GM23338 (cell line): Measurements from ENCODE around the gene ASB15. TPM values are rescaled to one million over a fixed set of nuclear protein-coding genes. Genes with fewer than 3 reads are reported as not detected.

Experiments used
- ATAC-seq: fragments of 200-7000 bp; cut with Tn5 transposase; 3 replicates; pipeline ENCODE4 v1.9.1; 2020
- DNase-seq: peaks from one replicate; pipeline ENCODE4 v3.0.0-alpha.2; 2015; ENCODE audit warnings: low spot score
- H2AFZ ChIP-seq: fragments of 200-600 bp; sonication (generic); 2 replicates; pipeline ENCODE4 v1.8.0; 2016; ENCODE audit warnings: antibody characterized with exemption, mild to moderate bottlenecking, moderate library complexity
- H3F3A ChIP-seq: fragments of 200-600 bp; sonication (generic); replicated peaks from 2 replicates; pipeline ENCODE4 v1.8.0; 2017; ENCODE audit warnings: antibody characterized with exemption, mixed run types, low read depth
- H3K27ac ChIP-seq: fragments of 200-600 bp; sonication (generic); 2 replicates; pipeline ENCODE4 v1.6.1; 2016; ENCODE audit warnings: low read depth
- H3K27me3 ChIP-seq: fragments of 200-600 bp; sonication (generic); 2 replicates; pipeline ENCODE4 v1.8.0; 2016; ENCODE audit warnings: mild to moderate bottlenecking, mixed run types, moderate library complexity; ENCODE audit not compliant: insufficient read depth
- H3K36me3 ChIP-seq: fragments of 200-600 bp; sonication (generic); 2 replicates; pipeline ENCODE4 v1.8.0; 2016; ENCODE audit warnings: mild to moderate bottlenecking; ENCODE audit not compliant: insufficient read depth
- H3K4me1 ChIP-seq: fragments of 200-600 bp; sonication (generic); 2 replicates; pipeline ENCODE4 v1.8.0; 2016; ENCODE audit warnings: mild to moderate bottlenecking, moderate library complexity; ENCODE audit not compliant: insufficient read depth
- H3K4me2 ChIP-seq: fragments of 200-600 bp; sonication (generic); 2 replicates; pipeline ENCODE4 v1.7.1; 2017; ENCODE audit warnings: mixed run types
- H3K4me3 ChIP-seq: fragments of 200-600 bp; sonication (generic); 2 replicates; pipeline ENCODE4 v1.6.1; 2016; ENCODE audit warnings: mixed run types
- H3K79me2 ChIP-seq: fragments of 200-600 bp; sonication (generic); replicated peaks from 2 replicates; pipeline ENCODE4 v1.8.0; 2017; ENCODE audit warnings: mild to moderate bottlenecking; ENCODE audit not compliant: insufficient read depth
- H3K9me2 ChIP-seq: fragments of 200-600 bp; sonication (generic); 2 replicates; pipeline ENCODE4 v1.8.0; 2017; ENCODE audit not compliant: insufficient read depth
- H4K20me1 ChIP-seq: fragments of 200-600 bp; sonication (generic); replicated peaks from 2 replicates; pipeline ENCODE4 v1.8.0; 2017; ENCODE audit warnings: mild to moderate bottlenecking; ENCODE audit not compliant: insufficient read depth
- H3K27ac Mint-ChIP-seq: 2 replicates; pipeline ENCODE4 v1.8.0; 2020; ENCODE audit warnings: inconsistent platforms, mild to moderate bottlenecking, moderate library complexity, mixed read lengths
- H3K27me3 Mint-ChIP-seq: 3 replicates; pipeline ENCODE4 v1.8.0; 2022; ENCODE audit warnings: low read depth, mild to moderate bottlenecking, moderate library complexity, mixed read lengths, inconsistent platforms; ENCODE audit not compliant: insufficient read depth, poor library complexity
- H3K36me3 Mint-ChIP-seq: 3 replicates; pipeline ENCODE4 v1.8.0; 2021; ENCODE audit warnings: low read depth, mild to moderate bottlenecking, inconsistent platforms, moderate library complexity, mixed read lengths
- H3K4me1 Mint-ChIP-seq: 3 replicates; pipeline ENCODE4 v1.8.0; 2020; ENCODE audit warnings: mild to moderate bottlenecking, inconsistent platforms, mixed read lengths
- H3K4me3 Mint-ChIP-seq: 3 replicates; pipeline ENCODE4 v1.8.0; 2021; ENCODE audit warnings: moderate library complexity, mild to moderate bottlenecking, inconsistent platforms, mixed read lengths
- H3K9me3 Mint-ChIP-seq: 3 replicates; pipeline ENCODE4 v1.8.0; 2020; ENCODE audit warnings: moderate library complexity, mild to moderate bottlenecking, inconsistent platforms, mixed read lengths
- EZH2 ChIP-seq: fragments of 200-600 bp; sonication (generic); IDR thresholded peaks from one replicate; pipeline ENCODE4 v1.8.0; 2017; ENCODE audit warnings: antibody characterized with exemption, mild to moderate bottlenecking, low read depth; ENCODE audit not compliant: unreplicated experiment
- EZH2phosphoT487 ChIP-seq: fragments of 200-600 bp; sonication (generic); IDR thresholded peaks from one replicate; pipeline ENCODE4 v1.8.1; 2018; ENCODE audit warnings: antibody characterized with exemption; ENCODE audit not compliant: unreplicated experiment
- NANOG ChIP-seq: IDR thresholded peaks from 2 replicates; pipeline ENCODE4 v1.6.1; 2016; ENCODE audit warnings: antibody characterized with exemption, borderline replicate concordance
- POLR2AphosphoS5 ChIP-seq: IDR thresholded peaks from 2 replicates; pipeline ENCODE4 v1.6.1; 2016; ENCODE audit warnings: antibody characterized with exemption, low read depth
- STAT1 ChIP-seq: IDR thresholded peaks from one replicate; pipeline ENCODE4 v1.6.1; 2016; ENCODE audit warnings: antibody characterized with exemption; ENCODE audit not compliant: unreplicated experiment
- ZNF114 ChIP-seq: fragments of 250-450 bp; sonication (Bioruptor Pico); IDR thresholded peaks from 2 replicates; pipeline ENCODE4 v1.5.0; 2020; ENCODE audit warnings: mild to moderate bottlenecking, moderate library complexity
- ZNF331 ChIP-seq: fragments of 250-450 bp; sonication (Bioruptor Pico); IDR thresholded peaks from 2 replicates; pipeline ENCODE4 v1.5.0; 2020; ENCODE audit warnings: low read depth, mild to moderate bottlenecking, moderate library complexity
- polyA plus RNA-seq: library from polyadenylated mRNA; unstranded; fragments of >200 nt; fragmentation: Nextera tagmentation; extraction: Ambion mirVana; gene quantifications from 2 replicates; pipeline ENCODE4 v1.2.1, GENCODE V29; 2016
- total RNA-seq: library from RNA; depleted of rRNA; stranded (reverse); fragments of >200 nt; shearing (Covaris generic); gene quantifications from 2 replicates; pipeline ENCODE4 v1.2.3, GENCODE V29; 2014
- TF ChIP-seq, protein P1 (sequence below): IDR thresholded peaks from 2 replicates; pipeline ENCODE4 v1.6.1; 2016; ENCODE audit warnings: antibody characterized with exemption
- TF ChIP-seq, protein P2 (sequence below): fragments of 250-450 bp; sonication (Bioruptor Pico); IDR thresholded peaks from 2 replicates; pipeline ENCODE4 v1.5.0; 2020; ENCODE audit warnings: mild to moderate bottlenecking, moderate library complexity
- TF ChIP-seq, protein P3 (sequence below): IDR thresholded peaks from one replicate; pipeline ENCODE4 v1.6.1; 2018; ENCODE audit warnings: antibody characterized with exemption; ENCODE audit not compliant: unreplicated experiment
- TF ChIP-seq, protein P4 (sequence below), 2 experiments: fragments of 200-600 bp in 1 of 2; sonication (generic) in 1 of 2; conservative IDR thresholded peaks; 2 replicates each; pipeline versions ENCODE4 v1.5.1 to v1.6.1; 2016 to 2017; ENCODE audit warnings: antibody characterized with exemption in 2 of 2, low read depth in 2 of 2, mild to moderate bottlenecking in 2 of 2, moderate library complexity in 1 of 2

Gene ASB15
- total and polyA plus RNA-seq, 2 experiments from 2014 or later: not detected

DNA sequence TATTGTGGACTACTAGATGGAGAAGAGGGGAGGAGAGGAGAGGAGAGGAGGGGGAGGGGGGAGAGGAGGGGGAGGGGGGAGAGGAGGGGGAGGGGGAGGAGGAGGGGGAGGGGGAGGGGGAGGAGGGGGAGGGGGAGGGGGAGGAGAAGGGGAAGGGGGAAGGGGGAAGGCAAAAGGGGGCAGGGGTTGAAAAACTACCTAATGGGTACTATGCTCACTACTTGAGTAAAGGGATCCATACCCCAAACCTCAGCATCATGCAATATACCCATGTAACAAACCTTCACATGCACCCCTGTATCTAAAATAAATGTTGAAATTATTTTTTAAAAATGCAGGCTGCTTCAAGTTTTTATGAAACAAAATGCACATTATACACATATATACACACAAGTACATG, 39.0 kb downstream of the ASB15 start (continued):
- TF ChIP-seq, protein P1, sequence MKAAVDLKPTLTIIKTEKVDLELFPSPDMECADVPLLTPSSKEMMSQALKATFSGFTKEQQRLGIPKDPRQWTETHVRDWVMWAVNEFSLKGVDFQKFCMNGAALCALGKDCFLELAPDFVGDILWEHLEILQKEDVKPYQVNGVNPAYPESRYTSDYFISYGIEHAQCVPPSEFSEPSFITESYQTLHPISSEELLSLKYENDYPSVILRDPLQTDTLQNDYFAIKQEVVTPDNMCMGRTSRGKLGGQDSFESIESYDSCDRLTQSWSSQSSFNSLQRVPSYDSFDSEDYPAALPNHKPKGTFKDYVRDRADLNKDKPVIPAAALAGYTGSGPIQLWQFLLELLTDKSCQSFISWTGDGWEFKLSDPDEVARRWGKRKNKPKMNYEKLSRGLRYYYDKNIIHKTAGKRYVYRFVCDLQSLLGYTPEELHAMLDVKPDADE: no peak
- TF ChIP-seq EZH2: no peak

DNA sequence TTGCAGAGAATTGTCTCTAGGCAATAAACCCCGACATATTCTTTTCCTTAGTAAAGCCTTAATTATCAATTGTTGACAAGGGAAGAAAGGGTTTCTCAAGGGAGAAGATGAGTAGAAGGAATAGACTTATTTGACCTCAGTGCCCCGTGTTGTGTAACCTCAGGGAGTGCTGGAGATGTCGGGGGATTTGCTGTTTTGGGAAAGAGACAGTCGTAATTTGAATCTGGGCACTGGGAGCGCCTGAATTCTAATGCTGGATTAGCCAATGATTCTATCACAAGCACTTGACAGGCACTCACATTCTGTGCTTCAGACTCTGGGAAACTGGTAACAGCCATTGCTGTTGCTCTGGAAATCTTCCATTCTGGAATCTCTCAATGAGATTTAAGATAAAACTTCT, 40.3 kb downstream of the ASB15 start:
- Histone ChIP-seq H2AFZ (no peak overlapping the region), H3K4me3 (no peak overlapping the region), H3F3A (no peaks in the 10 kb centered on the region), H3K4me2 (no peak overlapping the region), H3K36me3 (no peaks in the 10 kb centered on the region), H3K4me1 (peaks cover 11% of the 10 kb centered on the region; the same call in 1 of the 2 replicates), H3K9me2 (no peaks in the 10 kb centered on the region), H3K27me3 (no peaks in the 10 kb centered on the region), H4K20me1 (no peaks in the 10 kb centered on the region), H3K27ac (no peak overlapping the region), H3K79me2 (no peaks in the 10 kb centered on the region)
- peaks cover 2% of the 10 kb centered on the region for H3K27me3 Mint-ChIP-seq
- H3K4me1 Mint-ChIP-seq: peaks cover 39% of the 10 kb centered on the region
- no peaks in the 10 kb centered on the region for H3K9me3 Mint-ChIP-seq
- H3K27ac Mint-ChIP-seq: no peak overlapping the region
- DNase-seq (no peak), ATAC-seq (no peak)
- TF ChIP-seq, protein P2, sequence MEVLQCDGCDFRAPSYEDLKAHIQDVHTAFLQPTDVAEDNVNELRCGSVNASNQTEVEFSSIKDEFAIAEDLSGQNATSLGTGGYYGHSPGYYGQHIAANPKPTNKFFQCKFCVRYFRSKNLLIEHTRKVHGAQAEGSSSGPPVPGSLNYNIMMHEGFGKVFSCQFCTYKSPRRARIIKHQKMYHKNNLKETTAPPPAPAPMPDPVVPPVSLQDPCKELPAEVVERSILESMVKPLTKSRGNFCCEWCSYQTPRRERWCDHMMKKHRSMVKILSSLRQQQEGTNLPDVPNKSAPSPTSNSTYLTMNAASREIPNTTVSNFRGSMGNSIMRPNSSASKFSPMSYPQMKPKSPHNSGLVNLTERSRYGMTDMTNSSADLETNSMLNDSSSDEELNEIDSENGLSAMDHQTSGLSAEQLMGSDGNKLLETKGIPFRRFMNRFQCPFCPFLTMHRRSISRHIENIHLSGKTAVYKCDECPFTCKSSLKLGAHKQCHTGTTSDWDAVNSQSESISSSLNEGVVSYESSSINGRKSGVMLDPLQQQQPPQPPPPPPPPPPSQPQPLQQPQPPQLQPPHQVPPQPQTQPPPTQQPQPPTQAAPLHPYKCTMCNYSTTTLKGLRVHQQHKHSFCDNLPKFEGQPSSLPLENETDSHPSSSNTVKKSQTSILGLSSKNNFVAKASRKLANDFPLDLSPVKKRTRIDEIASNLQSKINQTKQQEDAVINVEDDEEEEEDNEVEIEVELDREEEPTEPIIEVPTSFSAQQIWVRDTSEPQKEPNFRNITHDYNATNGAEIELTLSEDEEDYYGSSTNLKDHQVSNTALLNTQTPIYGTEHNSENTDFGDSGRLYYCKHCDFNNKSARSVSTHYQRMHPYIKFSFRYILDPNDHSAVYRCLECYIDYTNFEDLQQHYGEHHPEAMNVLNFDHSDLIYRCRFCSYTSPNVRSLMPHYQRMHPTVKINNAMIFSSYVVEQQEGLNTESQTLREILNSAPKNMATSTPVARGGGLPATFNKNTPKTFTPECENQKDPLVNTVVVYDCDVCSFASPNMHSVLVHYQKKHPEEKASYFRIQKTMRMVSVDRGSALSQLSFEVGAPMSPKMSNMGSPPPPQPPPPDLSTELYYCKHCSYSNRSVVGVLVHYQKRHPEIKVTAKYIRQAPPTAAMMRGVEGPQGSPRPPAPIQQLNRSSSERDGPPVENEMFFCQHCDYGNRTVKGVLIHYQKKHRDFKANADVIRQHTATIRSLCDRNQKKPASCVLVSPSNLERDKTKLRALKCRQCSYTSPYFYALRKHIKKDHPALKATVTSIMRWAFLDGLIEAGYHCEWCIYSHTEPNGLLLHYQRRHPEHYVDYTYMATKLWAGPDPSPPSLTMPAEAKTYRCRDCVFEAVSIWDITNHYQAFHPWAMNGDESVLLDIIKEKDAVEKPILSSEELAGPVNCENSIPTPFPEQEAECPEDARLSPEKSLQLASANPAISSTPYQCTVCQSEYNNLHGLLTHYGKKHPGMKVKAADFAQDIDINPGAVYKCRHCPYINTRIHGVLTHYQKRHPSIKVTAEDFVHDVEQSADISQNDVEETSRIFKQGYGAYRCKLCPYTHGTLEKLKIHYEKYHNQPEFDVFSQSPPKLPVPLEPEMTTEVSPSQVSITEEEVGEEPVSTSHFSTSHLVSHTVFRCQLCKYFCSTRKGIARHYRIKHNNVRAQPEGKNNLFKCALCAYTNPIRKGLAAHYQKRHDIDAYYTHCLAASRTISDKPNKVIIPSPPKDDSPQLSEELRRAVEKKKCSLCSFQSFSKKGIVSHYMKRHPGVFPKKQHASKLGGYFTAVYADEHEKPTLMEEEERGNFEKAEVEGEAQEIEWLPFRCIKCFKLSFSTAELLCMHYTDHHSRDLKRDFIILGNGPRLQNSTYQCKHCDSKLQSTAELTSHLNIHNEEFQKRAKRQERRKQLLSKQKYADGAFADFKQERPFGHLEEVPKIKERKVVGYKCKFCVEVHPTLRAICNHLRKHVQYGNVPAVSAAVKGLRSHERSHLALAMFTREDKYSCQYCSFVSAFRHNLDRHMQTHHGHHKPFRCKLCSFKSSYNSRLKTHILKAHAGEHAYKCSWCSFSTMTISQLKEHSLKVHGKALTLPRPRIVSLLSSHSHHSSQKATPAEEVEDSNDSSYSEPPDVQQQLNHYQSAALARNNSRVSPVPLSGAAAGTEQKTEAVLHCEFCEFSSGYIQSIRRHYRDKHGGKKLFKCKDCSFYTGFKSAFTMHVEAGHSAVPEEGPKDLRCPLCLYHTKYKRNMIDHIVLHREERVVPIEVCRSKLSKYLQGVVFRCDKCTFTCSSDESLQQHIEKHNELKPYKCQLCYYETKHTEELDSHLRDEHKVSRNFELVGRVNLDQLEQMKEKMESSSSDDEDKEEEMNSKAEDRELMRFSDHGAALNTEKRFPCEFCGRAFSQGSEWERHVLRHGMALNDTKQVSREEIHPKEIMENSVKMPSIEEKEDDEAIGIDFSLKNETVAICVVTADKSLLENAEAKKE: no peak
- no peak for TF ChIP-seq ZNF331 (CRISPR knock-in tag)
- TF ChIP-seq, protein P3, sequence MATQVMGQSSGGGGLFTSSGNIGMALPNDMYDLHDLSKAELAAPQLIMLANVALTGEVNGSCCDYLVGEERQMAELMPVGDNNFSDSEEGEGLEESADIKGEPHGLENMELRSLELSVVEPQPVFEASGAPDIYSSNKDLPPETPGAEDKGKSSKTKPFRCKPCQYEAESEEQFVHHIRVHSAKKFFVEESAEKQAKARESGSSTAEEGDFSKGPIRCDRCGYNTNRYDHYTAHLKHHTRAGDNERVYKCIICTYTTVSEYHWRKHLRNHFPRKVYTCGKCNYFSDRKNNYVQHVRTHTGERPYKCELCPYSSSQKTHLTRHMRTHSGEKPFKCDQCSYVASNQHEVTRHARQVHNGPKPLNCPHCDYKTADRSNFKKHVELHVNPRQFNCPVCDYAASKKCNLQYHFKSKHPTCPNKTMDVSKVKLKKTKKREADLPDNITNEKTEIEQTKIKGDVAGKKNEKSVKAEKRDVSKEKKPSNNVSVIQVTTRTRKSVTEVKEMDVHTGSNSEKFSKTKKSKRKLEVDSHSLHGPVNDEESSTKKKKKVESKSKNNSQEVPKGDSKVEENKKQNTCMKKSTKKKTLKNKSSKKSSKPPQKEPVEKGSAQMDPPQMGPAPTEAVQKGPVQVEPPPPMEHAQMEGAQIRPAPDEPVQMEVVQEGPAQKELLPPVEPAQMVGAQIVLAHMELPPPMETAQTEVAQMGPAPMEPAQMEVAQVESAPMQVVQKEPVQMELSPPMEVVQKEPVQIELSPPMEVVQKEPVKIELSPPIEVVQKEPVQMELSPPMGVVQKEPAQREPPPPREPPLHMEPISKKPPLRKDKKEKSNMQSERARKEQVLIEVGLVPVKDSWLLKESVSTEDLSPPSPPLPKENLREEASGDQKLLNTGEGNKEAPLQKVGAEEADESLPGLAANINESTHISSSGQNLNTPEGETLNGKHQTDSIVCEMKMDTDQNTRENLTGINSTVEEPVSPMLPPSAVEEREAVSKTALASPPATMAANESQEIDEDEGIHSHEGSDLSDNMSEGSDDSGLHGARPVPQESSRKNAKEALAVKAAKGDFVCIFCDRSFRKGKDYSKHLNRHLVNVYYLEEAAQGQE: no peak
- TF ChIP-seq NANOG: no peak
- TF ChIP-seq, protein P1: no peak
- TF ChIP-seq, protein P4, sequence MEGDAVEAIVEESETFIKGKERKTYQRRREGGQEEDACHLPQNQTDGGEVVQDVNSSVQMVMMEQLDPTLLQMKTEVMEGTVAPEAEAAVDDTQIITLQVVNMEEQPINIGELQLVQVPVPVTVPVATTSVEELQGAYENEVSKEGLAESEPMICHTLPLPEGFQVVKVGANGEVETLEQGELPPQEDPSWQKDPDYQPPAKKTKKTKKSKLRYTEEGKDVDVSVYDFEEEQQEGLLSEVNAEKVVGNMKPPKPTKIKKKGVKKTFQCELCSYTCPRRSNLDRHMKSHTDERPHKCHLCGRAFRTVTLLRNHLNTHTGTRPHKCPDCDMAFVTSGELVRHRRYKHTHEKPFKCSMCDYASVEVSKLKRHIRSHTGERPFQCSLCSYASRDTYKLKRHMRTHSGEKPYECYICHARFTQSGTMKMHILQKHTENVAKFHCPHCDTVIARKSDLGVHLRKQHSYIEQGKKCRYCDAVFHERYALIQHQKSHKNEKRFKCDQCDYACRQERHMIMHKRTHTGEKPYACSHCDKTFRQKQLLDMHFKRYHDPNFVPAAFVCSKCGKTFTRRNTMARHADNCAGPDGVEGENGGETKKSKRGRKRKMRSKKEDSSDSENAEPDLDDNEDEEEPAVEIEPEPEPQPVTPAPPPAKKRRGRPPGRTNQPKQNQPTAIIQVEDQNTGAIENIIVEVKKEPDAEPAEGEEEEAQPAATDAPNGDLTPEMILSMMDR (conservative IDR thresholded peaks at IDR 0.05; ENCODE audit: low read depth in 2 of 2): no peak
- no peak for TF ChIP-seq EZH2
- TF ChIP-seq ZNF114: no peak
- TF ChIP-seq STAT1: no peak
- TF ChIP-seq POLR2AphosphoS5: no peak
- no peak for TF ChIP-seq EZH2phosphoT487
- H3K36me3 Mint-ChIP-seq: no peaks in the 10 kb centered on the region
- H3K4me3 Mint-ChIP-seq: no peak overlapping the region
